HAP-1 (cell line): ENCODE results near the gene SLC35E2B.
"Not testable (repeated sequence)": the region's sequence is repeated elsewhere in the genome, so short reads cannot be mapped to it uniquely, and the experiment has no call there.

Experiments used
- DNase-seq, 2 experiments: peaks; one replicate each; pipeline ENCODE4 v3.0.0-alpha.2; 2016 to 2020; ENCODE audit warnings: low spot score in 2 of 2
- H3K27me3 ChIP-seq: fragments of 250-450 bp; sonication (Bioruptor Pico); 2 replicates; pipeline ENCODE4 v1.5.1; 2020; ENCODE audit warnings: low read depth, mild to moderate bottlenecking, moderate library complexity
- H3K36me3 ChIP-seq: fragments of 250-450 bp; sonication (Bioruptor Pico); replicated peaks from 2 replicates; pipeline ENCODE4 v1.5.1; 2020; ENCODE audit warnings: mild to moderate bottlenecking
- H3K4me1 ChIP-seq: fragments of 250-450 bp; sonication (Bioruptor Pico); 2 replicates; pipeline ENCODE4 v1.5.1; 2020; ENCODE audit warnings: mild to moderate bottlenecking
- H3K4me3 ChIP-seq: fragments of 250-450 bp; sonication (Bioruptor Pico); 2 replicates; pipeline ENCODE4 v1.5.1; 2020; ENCODE audit warnings: mild to moderate bottlenecking, moderate library complexity
- H3K9me3 ChIP-seq: fragments of 250-450 bp; sonication (Bioruptor Pico); 2 replicates; pipeline ENCODE4 v1.5.1; 2020; ENCODE audit warnings: mild to moderate bottlenecking, moderate library complexity
- in situ Hi-C: fragments of 300-500 bp; cut with MboI; formaldehyde crosslinking; loops from 3 replicates; pipeline ENCODE4 v1.14.3; 2020; ENCODE audit warnings: low sequenced_read_pairs, inconsistent platforms, mixed read lengths

Gene SLC35E2B

GRCh38 chr1:1721201-1721600, 28.6 kb upstream of the SLC35E2B start:
- Histone ChIP-seq H3K27me3 (no peaks in the 10 kb centered on the region), H3K4me1 (no peaks in the 10 kb centered on the region), H3K9me3 (no peaks in the 10 kb centered on the region), H3K4me3 (no peak overlapping the region), H3K36me3 (peaks cover 18% of the 10 kb centered on the region)
- in situ Hi-C loops, result no loop called here
- DNase-seq, result no peak

GRCh38 chr1:1715109-1715883, 22.7 kb upstream of the SLC35E2B start:
- DNase-seq, H3K9me3 ChIP-seq, H3K27me3 ChIP-seq, H3K4me3 ChIP-seq, H3K36me3 ChIP-seq, H3K4me1 ChIP-seq, in situ Hi-C loops: not testable (repeated sequence)

- H3K9me3 ChIP-seq, H3K4me1 ChIP-seq, H3K36me3 ChIP-seq, H3K4me3 ChIP-seq, H3K27me3 ChIP-seq, DNase-seq, in situ Hi-C loops: not testable (repeated sequence)
These were observed 15.3 kb upstream of the SLC35E2B start for GRCh38 chr1:1707897-1708296.

- H3K9me3 ChIP-seq, H3K27me3 ChIP-seq, H3K4me3 ChIP-seq, in situ Hi-C loops, H3K4me1 ChIP-seq, H3K36me3 ChIP-seq: not testable (repeated sequence)
- peak in 1 of 2 experiments; percentile 1 for DNase-seq
These were observed 14.6 kb upstream of the SLC35E2B start for GRCh38 chr1:1707241-1707640.

GRCh38 chr1:1705623-1706022, 13.0 kb upstream of the SLC35E2B start:
- H3K4me3 ChIP-seq, H3K9me3 ChIP-seq, H3K27me3 ChIP-seq, DNase-seq, in situ Hi-C loops, H3K36me3 ChIP-seq, H3K4me1 ChIP-seq: not testable (repeated sequence)

GRCh38 chr1:1704284-1704957, 11.8 kb upstream of the SLC35E2B start:
- DNase-seq, H3K4me1 ChIP-seq, H3K27me3 ChIP-seq, H3K4me3 ChIP-seq, in situ Hi-C loops, H3K9me3 ChIP-seq, H3K36me3 ChIP-seq: not testable (repeated sequence)

- Histone ChIP-seq H3K4me3 (no peak overlapping the region), H3K27me3 (no peaks in the 10 kb centered on the region), H3K4me1 (no peaks in the 10 kb centered on the region), H3K36me3 (no peaks in the 10 kb centered on the region; the same call in 1 of the 2 replicates), H3K9me3 (no peaks in the 10 kb centered on the region)
- DNase-seq, result no peak
- in situ Hi-C loops, result no loop called here
These were observed 11.2 kb upstream of the SLC35E2B start for GRCh38 chr1:1703796-1704195.

GRCh38 chr1:1702506-1702905, 9.9 kb upstream of the SLC35E2B start:
- H3K4me3 ChIP-seq, H3K9me3 ChIP-seq, H3K36me3 ChIP-seq, H3K4me1 ChIP-seq, H3K27me3 ChIP-seq, in situ Hi-C loops, DNase-seq: not testable (repeated sequence)

- in situ Hi-C loops, H3K36me3 ChIP-seq, H3K9me3 ChIP-seq, H3K4me3 ChIP-seq, H3K4me1 ChIP-seq, DNase-seq, H3K27me3 ChIP-seq: not testable (repeated sequence)
These were observed 8.0 kb upstream of the SLC35E2B start for GRCh38 chr1:1700557-1700956.

- H3K27me3 ChIP-seq, in situ Hi-C loops, DNase-seq, H3K4me1 ChIP-seq, H3K9me3 ChIP-seq, H3K4me3 ChIP-seq, H3K36me3 ChIP-seq: not testable (repeated sequence)
These were observed 7.5 kb upstream of the SLC35E2B start for GRCh38 chr1:1700067-1700466.

- H3K4me3 ChIP-seq, H3K36me3 ChIP-seq, H3K9me3 ChIP-seq, in situ Hi-C loops, DNase-seq, H3K27me3 ChIP-seq, H3K4me1 ChIP-seq: not testable (repeated sequence)
These were observed 6.5 kb upstream of the SLC35E2B start for GRCh38 chr1:1699061-1699460.

- in situ Hi-C loops, H3K27me3 ChIP-seq, H3K4me1 ChIP-seq, H3K36me3 ChIP-seq, H3K4me3 ChIP-seq, H3K9me3 ChIP-seq, DNase-seq: not testable (repeated sequence)
These were observed 5.0 kb upstream of the SLC35E2B start for GRCh38 chr1:1697358-1698183.

- H3K36me3 ChIP-seq, H3K4me3 ChIP-seq, in situ Hi-C loops, H3K27me3 ChIP-seq, H3K9me3 ChIP-seq, H3K4me1 ChIP-seq, DNase-seq: not testable (repeated sequence)
These were observed 4.1 kb upstream of the SLC35E2B start for GRCh38 chr1:1696431-1697357.
